HFFc6 (cell line): ENCODE measurements around the gene HNRNPH1. TPM values are rescaled to one million over a fixed set of nuclear protein-coding genes. Genes with fewer than 3 reads are reported as not detected.

Experiments
- DNase-seq: peaks from one replicate; pipeline ENCODE4 v3.0.0-alpha.2; 2018
- H3K27ac Mint-ChIP-seq: 2 replicates; pipeline ENCODE4 v1.8.0; 2020; ENCODE audit warnings: mild to moderate bottlenecking, mixed read lengths
- H3K27me3 Mint-ChIP-seq: 2 replicates; pipeline ENCODE4 v1.8.0; 2021; ENCODE audit warnings: mild to moderate bottlenecking, moderate library complexity, mixed read lengths; ENCODE audit not compliant: insufficient read depth
- H3K36me3 Mint-ChIP-seq: 2 replicates; pipeline ENCODE4 v1.8.0; 2021; ENCODE audit warnings: low read depth, mixed read lengths
- H3K4me1 Mint-ChIP-seq: 2 replicates; pipeline ENCODE4 v1.8.0; 2020; ENCODE audit warnings: low read depth, mixed read lengths
- H3K4me3 Mint-ChIP-seq: 2 replicates; pipeline ENCODE4 v1.8.0; 2020; ENCODE audit warnings: mild to moderate bottlenecking, moderate library complexity, mixed read lengths
- H3K9me3 Mint-ChIP-seq: 2 replicates; pipeline ENCODE4 v1.8.0; 2020; ENCODE audit warnings: mild to moderate bottlenecking, mixed read lengths
- total RNA-seq, 6 experiments: library from RNA; stranded (reverse); fragmentation: NEBNext Ultra II Directional; extraction: Animal tissue kit (Norgen Biotek cat#: 25700); gene quantifications; 2 replicates in 1 of 6; 3 replicates in 5 of 6; pipeline ENCODE4 v1.2.3, GENCODE V29; 2021
- TF ChIP-seq, protein P1 (sequence below): fragments of 200-600 bp; sonication (generic); IDR thresholded peaks from 2 replicates; pipeline ENCODE4 v1.5.0; 2021; ENCODE audit warnings: antibody characterized with exemption, mild to moderate bottlenecking

HNRNPH1 gene
- total RNA-seq, 6 experiments from 2014 or later: 286 to 401 (median 358) TPM

- peak overlapping the region; percentile 23 for H3K4me3 Mint-ChIP-seq
- peaks cover 8% of the 10 kb centered on the region; the same call in 1 of the 2 replicates for H3K9me3 Mint-ChIP-seq
- TF ChIP-seq, protein P1, sequence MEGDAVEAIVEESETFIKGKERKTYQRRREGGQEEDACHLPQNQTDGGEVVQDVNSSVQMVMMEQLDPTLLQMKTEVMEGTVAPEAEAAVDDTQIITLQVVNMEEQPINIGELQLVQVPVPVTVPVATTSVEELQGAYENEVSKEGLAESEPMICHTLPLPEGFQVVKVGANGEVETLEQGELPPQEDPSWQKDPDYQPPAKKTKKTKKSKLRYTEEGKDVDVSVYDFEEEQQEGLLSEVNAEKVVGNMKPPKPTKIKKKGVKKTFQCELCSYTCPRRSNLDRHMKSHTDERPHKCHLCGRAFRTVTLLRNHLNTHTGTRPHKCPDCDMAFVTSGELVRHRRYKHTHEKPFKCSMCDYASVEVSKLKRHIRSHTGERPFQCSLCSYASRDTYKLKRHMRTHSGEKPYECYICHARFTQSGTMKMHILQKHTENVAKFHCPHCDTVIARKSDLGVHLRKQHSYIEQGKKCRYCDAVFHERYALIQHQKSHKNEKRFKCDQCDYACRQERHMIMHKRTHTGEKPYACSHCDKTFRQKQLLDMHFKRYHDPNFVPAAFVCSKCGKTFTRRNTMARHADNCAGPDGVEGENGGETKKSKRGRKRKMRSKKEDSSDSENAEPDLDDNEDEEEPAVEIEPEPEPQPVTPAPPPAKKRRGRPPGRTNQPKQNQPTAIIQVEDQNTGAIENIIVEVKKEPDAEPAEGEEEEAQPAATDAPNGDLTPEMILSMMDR: no peak
- peak overlapping the region; percentile 68; the same call in 1 of the 2 replicates for H3K27ac Mint-ChIP-seq
- H3K27me3 Mint-ChIP-seq: peaks cover 34% of the 10 kb centered on the region
- peaks cover 16% of the 10 kb centered on the region for H3K36me3 Mint-ChIP-seq
- no peak for DNase-seq
- peaks cover 16% of the 10 kb centered on the region for H3K4me1 Mint-ChIP-seq
These were observed 18.2 kb downstream of the HNRNPH1 start for GRCh38 chr5:179605026-179605833.

- peaks cover 14% of the 10 kb centered on the region for H3K36me3 Mint-ChIP-seq
- peaks cover 7% of the 10 kb centered on the region; the same call in 1 of the 2 replicates for H3K4me1 Mint-ChIP-seq
- H3K27ac Mint-ChIP-seq: no peak overlapping the region
- H3K9me3 Mint-ChIP-seq: peaks cover 8% of the 10 kb centered on the region; the same call in 1 of the 2 replicates
- no peak for DNase-seq
- H3K4me3 Mint-ChIP-seq: no peak overlapping the region
- peaks cover 28% of the 10 kb centered on the region for H3K27me3 Mint-ChIP-seq
- TF ChIP-seq, protein P1: no peak
These were observed 20.2 kb downstream of the HNRNPH1 start for GRCh38 chr5:179603308-179603707.

- Mint-ChIP-seq H3K27me3 (peaks cover 18% of the 10 kb centered on the region), H3K4me1 (peaks cover 7% of the 10 kb centered on the region; the same call in 1 of the 2 replicates), H3K27ac (no peak overlapping the region), H3K9me3 (peaks cover 8% of the 10 kb centered on the region; the same call in 1 of the 2 replicates), H3K36me3 (peaks cover 17% of the 10 kb centered on the region), H3K4me3 (no peak overlapping the region)
- TF ChIP-seq, protein P1: no peak
- DNase-seq: no peak
These were observed 21.4 kb downstream of the HNRNPH1 start for GRCh38 chr5:179601871-179602625.

- no peak for DNase-seq
- Mint-ChIP-seq H3K9me3 (no peaks in the 10 kb centered on the region), H3K27me3 (peaks cover 3% of the 10 kb centered on the region; the same call in 1 of the 2 replicates), H3K4me1 (peaks cover 9% of the 10 kb centered on the region), H3K36me3 (peaks cover 23% of the 10 kb centered on the region), H3K4me3 (no peak overlapping the region), H3K27ac (no peak overlapping the region)
- TF ChIP-seq, protein P1: no peak
These were observed 23.5 kb downstream of the HNRNPH1 start for GRCh38 chr5:179599973-179600372.

GRCh38 chr5:179599566-179599965, 23.9 kb downstream of the HNRNPH1 start:
- Mint-ChIP-seq H3K27ac (no peak overlapping the region), H3K9me3 (no peaks in the 10 kb centered on the region), H3K36me3 (peaks cover 27% of the 10 kb centered on the region), H3K27me3 (peaks cover 3% of the 10 kb centered on the region; the same call in 1 of the 2 replicates), H3K4me1 (peaks cover 9% of the 10 kb centered on the region), H3K4me3 (no peak overlapping the region)
- DNase-seq: no peak
- TF ChIP-seq, protein P1: no peak
